Activated T-helper 2 cell treated with anti-CD3 and anti-CD28 coated beads, Interferon-gamma antibody, Interleukin-2, Interleukin-4, amounts not matched to agents 10 μg/mL and 5 μg/mL and 100 μg/mL, durations not matched to agents 14 hours and 24 hours and 36 hours (primary cell): ENCODE measurements around the gene TICRR. TPM values are rescaled to one million over a fixed set of nuclear protein-coding genes. Genes with fewer than 3 reads are reported as not detected.

ENCODE experiments used
- DNase-seq: peaks from one replicate; pipeline ENCODE4 v3.0.0; 2021; ENCODE audit warnings: low spot score
- H3K27ac Mint-ChIP-seq: one replicate; pipeline ENCODE4 v1.8.0; 2021; ENCODE audit warnings: mixed read lengths
- H3K27me3 Mint-ChIP-seq: one replicate; pipeline ENCODE4 v1.8.0; 2021; ENCODE audit warnings: low read depth, mixed read lengths
- H3K36me3 Mint-ChIP-seq: one replicate; pipeline ENCODE4 v1.8.0; 2021; ENCODE audit warnings: low read depth, mixed read lengths
- H3K4me1 Mint-ChIP-seq: one replicate; pipeline ENCODE4 v1.8.0; 2021; ENCODE audit warnings: low read depth, mixed read lengths
- H3K4me3 Mint-ChIP-seq: one replicate; pipeline ENCODE4 v1.8.0; 2021; ENCODE audit warnings: low read depth, mild to moderate bottlenecking, moderate library complexity, mixed read lengths
- H3K9me3 Mint-ChIP-seq: one replicate; pipeline ENCODE4 v1.8.0; 2021; ENCODE audit warnings: mixed read lengths
- intact Hi-C: fragments of 100-400 bp; cut with micrococcal nuclease; formaldehyde crosslinking; loops from one replicate; pipeline ENCODE4 v1.15.1; 2023
- total RNA-seq: library from RNA; stranded (reverse); gene quantifications from 2 replicates; pipeline ENCODE4 v1.2.3, GENCODE V29; 2022

Gene TICRR
- total RNA-seq, 1 donor from 2014 or later = 18.0 TPM

DNA sequence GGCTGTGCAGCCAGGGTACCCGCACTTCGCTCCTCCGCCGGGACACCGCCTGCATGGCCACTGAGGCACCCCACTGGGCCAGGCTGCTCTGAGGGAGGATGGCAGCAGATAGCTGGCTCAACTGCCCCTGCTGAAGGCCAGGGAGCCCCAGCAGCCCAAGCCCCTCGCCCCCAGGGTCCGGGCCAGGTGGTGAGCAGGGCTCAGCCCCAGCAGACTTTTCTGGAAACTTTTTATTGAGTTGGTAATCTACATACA is 92.4 kb downstream of the TICRR start:
- no peak for DNase-seq
- Mint-ChIP-seq H3K27ac (no peak overlapping the region), H3K36me3 (no peaks in the 10 kb centered on the region), H3K27me3 (peaks cover 19% of the 10 kb centered on the region), H3K9me3 (no peaks in the 10 kb centered on the region), H3K4me1 (no peaks in the 10 kb centered on the region), H3K4me3 (no peak overlapping the region)
- intact Hi-C loops = no loop called here

- no peaks in the 10 kb centered on the region for H3K36me3 Mint-ChIP-seq
- no peak for DNase-seq
- H3K27me3 Mint-ChIP-seq = peaks cover 16% of the 10 kb centered on the region
- no peak overlapping the region for H3K4me3 Mint-ChIP-seq
- intact Hi-C loops = no loop called here
- no peaks in the 10 kb centered on the region for H3K4me1 Mint-ChIP-seq
- no peak overlapping the region for H3K27ac Mint-ChIP-seq
- no peaks in the 10 kb centered on the region for H3K9me3 Mint-ChIP-seq
Measured at GRCh38 chr15:89668171-89668570, 92.9 kb downstream of the TICRR start.

- Mint-ChIP-seq H3K36me3 (no peaks in the 10 kb centered on the region), H3K4me1 (no peaks in the 10 kb centered on the region), H3K9me3 (no peaks in the 10 kb centered on the region), H3K4me3 (no peak overlapping the region), H3K27me3 (peaks cover 14% of the 10 kb centered on the region), H3K27ac (no peak overlapping the region)
- no peak for DNase-seq
- intact Hi-C loops = no loop called here
Measured at GRCh38 chr15:89669309-89669865, 94.1 kb downstream of the TICRR start.

DNA sequence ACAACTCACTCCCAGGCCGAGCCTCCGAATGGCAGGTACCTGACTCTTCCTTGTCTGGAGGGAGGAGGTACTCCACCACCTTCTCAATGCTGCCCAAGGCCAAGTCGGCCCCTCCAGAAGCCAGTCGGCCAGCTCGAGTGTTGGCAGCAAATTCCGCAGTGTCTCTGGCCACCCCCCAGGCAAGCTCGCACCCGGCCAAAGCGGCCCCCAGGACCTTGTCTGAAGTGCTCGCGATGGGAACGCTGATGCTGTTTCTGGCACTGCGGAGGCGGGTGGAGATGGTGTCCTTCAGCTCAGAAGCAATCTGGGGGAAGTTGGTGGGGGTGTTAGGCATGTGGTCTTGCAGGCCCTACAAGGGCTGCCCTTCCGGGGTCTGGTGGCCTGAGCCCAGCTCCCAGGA is 94.7 kb downstream of the TICRR start:
- Mint-ChIP-seq H3K9me3 (no peaks in the 10 kb centered on the region), H3K27me3 (peaks cover 8% of the 10 kb centered on the region), H3K4me3 (no peak overlapping the region), H3K36me3 (no peaks in the 10 kb centered on the region), H3K4me1 (no peaks in the 10 kb centered on the region), H3K27ac (no peak overlapping the region)
- DNase-seq = no peak
- intact Hi-C loops = no loop called here

DNA sequence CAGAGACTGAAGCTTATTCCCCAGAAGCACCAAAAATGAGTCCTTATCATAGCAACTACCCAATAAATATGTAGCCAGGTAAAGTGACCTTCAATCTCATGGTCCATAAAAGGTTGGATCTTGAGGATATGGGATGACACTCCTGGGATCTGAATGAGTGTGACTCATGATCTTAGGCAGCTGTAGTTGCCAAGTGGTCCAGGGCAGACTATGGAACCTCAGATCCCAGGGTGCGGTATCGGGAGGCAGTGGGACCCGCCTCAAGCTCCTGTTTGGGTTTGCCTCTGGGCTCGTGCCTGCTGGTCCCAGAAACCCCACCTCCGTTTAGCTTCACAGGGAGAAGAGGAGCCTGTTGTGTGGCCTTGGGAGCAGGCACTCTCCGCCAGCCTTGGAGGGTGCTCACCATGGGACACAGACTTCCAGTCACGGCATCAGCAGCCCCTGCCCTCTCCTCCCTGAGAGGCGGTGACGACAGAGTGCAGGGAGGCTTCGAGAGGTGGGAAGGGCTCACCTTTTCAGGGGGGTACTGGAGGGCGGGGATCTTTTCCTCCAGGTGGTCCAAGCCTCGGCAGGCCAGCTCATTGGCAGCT is 95.8 kb downstream of the TICRR start:
- H3K27me3 Mint-ChIP-seq = peaks cover 7% of the 10 kb centered on the region
- no peak overlapping the region for H3K4me3 Mint-ChIP-seq
- intact Hi-C loops = no loop called here
- no peaks in the 10 kb centered on the region for H3K9me3 Mint-ChIP-seq
- H3K36me3 Mint-ChIP-seq = no peaks in the 10 kb centered on the region
- H3K4me1 Mint-ChIP-seq = no peaks in the 10 kb centered on the region
- DNase-seq = no peak
- no peak overlapping the region for H3K27ac Mint-ChIP-seq

DNA sequence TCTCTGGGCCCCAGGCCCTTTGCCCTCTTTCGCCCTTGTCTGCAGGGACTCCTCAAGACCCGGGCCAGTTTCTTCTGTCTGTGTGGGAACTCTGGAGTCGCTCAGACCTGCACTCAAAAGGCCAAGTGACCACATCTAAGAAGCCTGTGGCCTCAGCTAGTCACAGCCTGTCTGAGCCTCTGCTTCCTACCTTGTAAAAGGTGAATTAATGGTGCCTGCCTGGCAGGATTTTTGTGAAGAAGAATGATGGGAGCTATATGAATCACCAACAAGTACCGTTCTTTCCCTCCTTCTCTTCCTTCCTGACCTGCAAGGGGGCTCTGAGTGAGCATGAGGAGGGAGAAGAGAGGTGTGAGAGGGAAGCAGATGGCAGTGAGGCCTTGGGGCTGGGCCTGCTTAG is 96.4 kb downstream of the TICRR start:
- no peaks in the 10 kb centered on the region for H3K36me3 Mint-ChIP-seq
- no peak overlapping the region for H3K27ac Mint-ChIP-seq
- no peak for DNase-seq
- no peaks in the 10 kb centered on the region for H3K9me3 Mint-ChIP-seq
- intact Hi-C loops = no loop called here
- H3K4me3 Mint-ChIP-seq = no peak overlapping the region
- H3K27me3 Mint-ChIP-seq = peaks cover 3% of the 10 kb centered on the region
- no peaks in the 10 kb centered on the region for H3K4me1 Mint-ChIP-seq

DNA sequence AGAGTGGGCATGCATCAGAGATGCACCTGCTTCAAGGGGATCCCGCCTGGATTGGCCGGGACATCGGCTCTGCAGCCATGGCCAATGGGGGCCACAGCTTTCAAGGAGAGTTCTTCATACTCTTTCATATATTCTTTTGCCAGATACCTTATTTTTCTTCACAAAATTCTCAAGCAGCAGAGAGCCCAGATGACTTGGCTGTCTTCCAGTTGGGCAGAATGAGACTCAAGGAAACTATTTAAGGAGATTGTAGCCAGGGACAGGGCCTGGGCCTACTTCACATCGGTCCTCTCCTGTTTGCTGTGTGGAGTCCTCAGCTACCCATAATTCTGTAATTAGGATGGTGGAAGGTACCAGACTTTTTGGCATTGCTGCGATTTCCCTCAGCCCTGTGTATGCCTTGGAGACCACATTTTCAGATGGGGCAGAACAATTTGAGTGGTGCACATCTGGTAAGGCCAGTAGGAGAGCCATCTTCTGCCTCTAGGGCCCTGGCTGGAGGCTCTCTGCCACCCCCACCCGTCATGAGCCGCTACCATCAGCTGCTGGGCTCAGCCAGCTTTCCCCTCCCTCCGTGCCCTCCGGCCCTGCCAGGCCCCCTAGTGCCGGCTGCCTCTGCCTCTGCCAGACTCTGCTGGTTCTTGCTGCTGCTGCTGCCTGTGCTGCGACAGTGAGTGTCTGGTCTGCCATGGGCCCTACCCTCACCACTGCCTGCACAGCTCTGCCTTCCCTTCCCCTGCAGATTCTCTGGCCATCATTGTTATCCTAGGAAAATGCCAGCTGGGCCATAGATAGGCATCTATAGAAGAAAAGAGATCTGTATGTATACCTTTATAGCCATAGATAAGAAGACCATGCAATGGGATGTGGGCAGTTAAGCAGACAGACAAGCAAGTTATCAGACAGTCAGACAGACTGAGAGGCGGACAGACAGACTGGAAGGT is 97.2 kb downstream of the TICRR start:
- no peak overlapping the region for H3K4me3 Mint-ChIP-seq
- no peaks in the 10 kb centered on the region for H3K4me1 Mint-ChIP-seq
- no peaks in the 10 kb centered on the region for H3K36me3 Mint-ChIP-seq
- peaks cover 1% of the 10 kb centered on the region for H3K27me3 Mint-ChIP-seq
- DNase-seq = no peak
- intact Hi-C loops = no loop called here
- no peaks in the 10 kb centered on the region for H3K9me3 Mint-ChIP-seq
- H3K27ac Mint-ChIP-seq = no peak overlapping the region

- H3K9me3 Mint-ChIP-seq = no peaks in the 10 kb centered on the region
- no peaks in the 10 kb centered on the region for H3K27me3 Mint-ChIP-seq
- no peak for DNase-seq
- intact Hi-C loops = no loop called here
- H3K4me3 Mint-ChIP-seq = no peak overlapping the region
- no peak overlapping the region for H3K27ac Mint-ChIP-seq
- no peaks in the 10 kb centered on the region for H3K36me3 Mint-ChIP-seq
- H3K4me1 Mint-ChIP-seq = no peaks in the 10 kb centered on the region
Measured at GRCh38 chr15:89673165-89673512, 97.9 kb downstream of the TICRR start.

GRCh38 chr15:89674526-89674925 is 99.3 kb downstream of the TICRR start:
- intact Hi-C loops = no loop called here
- Mint-ChIP-seq H3K27me3 (peaks cover 4% of the 10 kb centered on the region), H3K4me3 (no peak overlapping the region), H3K36me3 (no peaks in the 10 kb centered on the region), H3K4me1 (no peaks in the 10 kb centered on the region), H3K27ac (no peak overlapping the region), H3K9me3 (no peaks in the 10 kb centered on the region)
- no peak for DNase-seq

- intact Hi-C loops = no loop called here
- no peaks in the 10 kb centered on the region for H3K36me3 Mint-ChIP-seq
- H3K4me1 Mint-ChIP-seq = no peaks in the 10 kb centered on the region
- no peak overlapping the region for H3K27ac Mint-ChIP-seq
- no peak overlapping the region for H3K4me3 Mint-ChIP-seq
- no peak for DNase-seq
- H3K9me3 Mint-ChIP-seq = no peaks in the 10 kb centered on the region
- H3K27me3 Mint-ChIP-seq = peaks cover 9% of the 10 kb centered on the region
Measured at GRCh38 chr15:89675606-89676005, 100.3 kb downstream of the TICRR start.

- H3K9me3 Mint-ChIP-seq = no peaks in the 10 kb centered on the region
- peaks cover 13% of the 10 kb centered on the region for H3K27me3 Mint-ChIP-seq
- H3K27ac Mint-ChIP-seq = no peak overlapping the region
- no peaks in the 10 kb centered on the region for H3K4me1 Mint-ChIP-seq
- DNase-seq = no peak
- no peak overlapping the region for H3K4me3 Mint-ChIP-seq
- intact Hi-C loops = no loop called here
- H3K36me3 Mint-ChIP-seq = no peaks in the 10 kb centered on the region
Measured at GRCh38 chr15:89677381-89677780, 102.1 kb downstream of the TICRR start.
